ENCODE data around the gene C11orf65.
A peak's percentile ranks its signal among the peaks of the same experiment; 100 is the strongest.
"Not testable (repeated sequence)": the region's sequence is repeated elsewhere in the genome, so short reads cannot be mapped to it uniquely, and the experiment has no call there.

Gene C11orf65

DNA sequence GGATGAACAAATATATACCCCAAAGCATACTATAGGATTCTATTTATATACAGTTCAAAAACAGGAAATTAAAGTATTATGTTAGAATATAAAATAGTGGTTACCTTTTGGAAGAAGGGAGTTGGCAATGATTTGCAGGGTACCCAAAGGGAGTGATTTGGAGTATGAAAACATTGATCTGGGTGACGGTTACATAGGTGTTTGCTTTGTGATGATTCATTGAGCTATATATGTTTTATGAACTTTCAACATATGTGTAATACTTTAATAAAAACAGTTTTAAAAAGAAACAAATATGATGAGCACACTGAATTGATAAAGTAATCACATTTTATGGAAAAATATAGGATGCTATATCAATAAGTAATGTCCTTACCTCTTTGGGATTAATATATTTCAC is 36.0 kb downstream of the C11orf65 start:
- Mint-ChIP-seq H3K36me3 (ENCODE audit: low read depth) (peaks cover 3% of the 10 kb centered on the region), H3K4me3 (no peak overlapping the region), H3K27me3 (no peaks in the 10 kb centered on the region), H3K4me1 (no peaks in the 10 kb centered on the region), H3K27ac (no peak overlapping the region), H3K9me3 (peaks cover 4% of the 10 kb centered on the region)
- no peak for DNase-seq
- no peak for ATAC-seq

DNA sequence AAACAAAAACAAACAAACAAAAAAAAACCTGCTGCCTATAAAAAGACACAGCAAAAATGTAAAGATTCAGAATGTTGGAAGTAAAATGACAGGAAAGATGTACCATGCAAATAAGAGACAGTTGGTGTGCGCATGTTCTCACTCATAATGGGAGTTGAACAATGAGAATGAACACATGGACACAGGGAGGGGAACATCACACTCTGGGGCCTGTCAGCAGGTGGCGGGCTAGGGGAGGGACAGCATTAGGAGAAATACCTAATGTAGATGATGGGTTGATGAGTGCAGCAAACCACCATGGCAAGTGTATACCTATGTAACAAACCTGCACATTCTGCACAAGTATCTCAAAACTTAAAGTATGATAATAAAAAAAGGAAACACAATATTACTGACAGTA is 49.8 kb downstream of the C11orf65 start:
- ATAC-seq; H3K36me3 Mint-ChIP-seq (ENCODE audit: low read depth); H3K4me1 Mint-ChIP-seq; H3K27me3 Mint-ChIP-seq; H3K4me3 Mint-ChIP-seq; H3K27ac Mint-ChIP-seq: not testable (repeated sequence)
- peaks cover 12% of the 10 kb centered on the region for H3K9me3 Mint-ChIP-seq
- DNase-seq, result peak; percentile 8

DNA sequence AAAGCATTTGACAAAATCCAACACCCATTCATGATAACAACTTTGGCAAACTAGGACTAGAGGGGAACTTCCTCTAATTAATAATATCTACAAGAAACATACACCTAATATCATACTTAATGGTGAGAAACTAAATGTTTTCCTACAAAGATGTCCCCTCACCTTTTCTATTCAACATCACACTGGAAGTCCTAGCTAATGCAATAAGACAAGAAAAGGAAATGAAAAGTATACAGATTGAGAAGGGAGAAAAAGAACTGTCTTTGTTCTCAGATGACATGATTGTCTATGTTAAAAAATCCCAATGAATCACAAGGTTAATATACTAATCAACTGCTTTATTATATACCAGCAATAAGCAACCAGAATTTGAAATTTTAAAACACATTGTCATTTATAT is 52.4 kb downstream of the C11orf65 start:
- Mint-ChIP-seq H3K36me3 (ENCODE audit: low read depth) (no peaks in the 10 kb centered on the region), H3K9me3 (peaks cover 12% of the 10 kb centered on the region), H3K4me1 (no peaks in the 10 kb centered on the region), H3K27me3 (no peaks in the 10 kb centered on the region), H3K27ac (no peak overlapping the region), H3K4me3 (no peak overlapping the region)
- no peak for ATAC-seq
- DNase-seq, result no peak

DNA sequence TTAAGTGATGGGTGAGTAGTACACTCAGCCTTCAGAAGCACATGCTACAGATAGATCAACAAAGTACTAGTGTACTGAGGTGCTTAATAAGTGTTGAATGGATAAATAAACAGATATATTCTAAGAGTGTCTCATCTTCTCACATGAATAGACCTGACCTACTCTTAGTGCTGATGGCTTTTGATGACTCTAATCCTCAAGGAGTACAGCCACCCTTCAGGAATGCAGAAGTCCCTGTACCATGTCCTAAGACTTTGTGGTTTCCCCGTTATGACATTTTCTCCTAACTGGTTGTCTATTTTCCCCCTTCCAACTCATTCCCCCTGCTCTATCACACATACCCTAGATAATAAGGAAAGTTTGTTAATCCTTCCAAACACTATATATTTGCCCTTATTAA is 61.6 kb downstream of the C11orf65 start:
- Mint-ChIP-seq H3K4me1 (no peaks in the 10 kb centered on the region), H3K36me3 (ENCODE audit: low read depth) (no peaks in the 10 kb centered on the region), H3K4me3 (no peak overlapping the region), H3K27ac (no peak overlapping the region), H3K27me3 (no peaks in the 10 kb centered on the region), H3K9me3 (no peaks in the 10 kb centered on the region)
- no peak for DNase-seq
- ATAC-seq, result no peak

DNA sequence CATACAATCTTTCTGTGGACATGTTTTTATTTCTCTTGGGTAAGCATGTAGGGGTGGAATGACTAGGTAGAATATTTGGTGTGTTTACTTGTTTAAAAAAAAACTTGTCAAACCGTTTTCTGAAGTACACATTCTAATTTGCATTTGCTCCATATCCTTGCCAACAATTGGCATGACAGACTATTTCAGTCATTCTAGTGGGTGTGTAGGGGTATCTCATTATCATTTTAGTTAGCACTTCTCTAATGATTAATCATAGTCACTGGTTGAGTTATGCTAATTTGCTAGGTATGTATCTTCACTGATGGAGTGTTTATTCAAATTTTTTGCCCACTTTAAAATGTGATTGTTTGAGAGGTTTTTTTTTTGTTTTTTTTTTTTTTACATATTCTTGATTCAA is 64.3 kb downstream of the C11orf65 start:
- Mint-ChIP-seq H3K4me3 (no peak overlapping the region), H3K4me1 (no peaks in the 10 kb centered on the region), H3K27me3 (no peaks in the 10 kb centered on the region), H3K27ac (no peak overlapping the region), H3K9me3 (no peaks in the 10 kb centered on the region), H3K36me3 (ENCODE audit: low read depth) (no peaks in the 10 kb centered on the region)
- ATAC-seq, result no peak
- DNase-seq, result no peak

DNA sequence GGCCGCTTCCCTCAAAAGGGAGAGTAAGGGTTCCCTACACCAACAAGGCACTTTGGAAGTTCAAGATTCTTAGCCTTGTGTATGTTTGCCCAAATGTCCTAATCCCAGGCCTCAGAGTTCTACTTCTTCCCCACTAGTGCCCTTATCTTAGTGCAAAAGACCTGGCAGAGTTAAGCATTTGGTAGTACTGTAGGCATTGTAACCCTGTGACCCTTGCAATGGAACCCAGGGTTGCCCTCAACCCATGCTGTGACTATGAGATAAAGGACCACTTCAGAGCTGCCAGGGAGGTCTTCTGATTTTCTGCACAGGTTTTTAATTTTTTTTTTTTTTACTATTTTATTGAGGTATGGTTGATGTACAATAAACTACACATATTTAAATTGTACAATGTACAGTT is 65.1 kb downstream of the C11orf65 start:
- H3K27ac Mint-ChIP-seq, result no peak overlapping the region
- H3K9me3 Mint-ChIP-seq, result no peaks in the 10 kb centered on the region
- H3K36me3 Mint-ChIP-seq (ENCODE audit: low read depth), result no peaks in the 10 kb centered on the region

DNA sequence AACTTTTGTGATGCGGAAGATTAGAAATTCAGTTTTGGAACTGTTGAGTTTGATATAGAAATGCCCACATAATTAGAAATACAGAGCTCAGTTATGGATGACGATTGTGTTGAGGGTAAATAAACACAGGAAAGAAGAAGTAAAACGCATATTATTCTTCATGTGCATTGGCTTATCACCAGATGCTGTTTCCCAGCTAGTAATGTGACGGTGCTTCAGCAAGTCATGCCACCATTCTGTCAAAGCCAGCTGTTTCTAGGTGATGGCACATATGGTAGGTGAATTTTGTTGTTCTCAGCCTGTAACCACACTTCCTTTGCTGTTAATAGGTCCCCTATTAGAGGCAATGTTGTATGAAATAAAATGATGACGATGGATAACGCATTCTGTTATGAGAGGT is 68.9 kb downstream of the C11orf65 start:
- DNase-seq (no peak), ATAC-seq (no peak)
- H3K27me3 Mint-ChIP-seq, result no peaks in the 10 kb centered on the region
- no peaks in the 10 kb centered on the region for H3K9me3 Mint-ChIP-seq
- H3K27ac Mint-ChIP-seq, result no peak overlapping the region
- no peaks in the 10 kb centered on the region for H3K36me3 Mint-ChIP-seq (ENCODE audit: low read depth)
- H3K4me3 Mint-ChIP-seq, result no peak overlapping the region
- no peaks in the 10 kb centered on the region for H3K4me1 Mint-ChIP-seq

More for the DNA sequence above, 65.1 kb downstream of the C11orf65 start:
- Mint-ChIP-seq H3K27me3 (no peaks in the 10 kb centered on the region), H3K4me3 (no peak overlapping the region), H3K4me1 (no peaks in the 10 kb centered on the region)
- DNase-seq (no peak), ATAC-seq (no peak)

DNA sequence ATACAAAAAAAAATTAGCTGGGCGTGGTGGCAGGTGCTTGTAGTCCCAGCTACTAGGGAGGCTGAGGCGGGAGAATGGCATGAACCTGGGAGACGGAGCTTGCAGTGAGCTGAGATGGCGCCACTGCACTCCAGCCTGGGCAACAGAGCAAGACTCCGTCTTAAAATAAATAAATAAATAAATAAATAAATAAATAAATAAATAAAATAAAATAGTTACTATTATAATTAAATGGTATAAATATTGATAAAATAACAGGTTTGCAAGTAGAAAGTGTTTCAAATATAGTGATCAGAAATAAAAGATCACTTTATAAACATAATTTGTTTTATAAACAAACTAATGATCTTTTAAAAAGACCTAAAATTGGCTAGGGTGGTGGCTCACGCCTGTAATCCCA is 70.7 kb downstream of the C11orf65 start:
- not testable (repeated sequence) for H3K36me3 Mint-ChIP-seq (ENCODE audit: low read depth)

DNA sequence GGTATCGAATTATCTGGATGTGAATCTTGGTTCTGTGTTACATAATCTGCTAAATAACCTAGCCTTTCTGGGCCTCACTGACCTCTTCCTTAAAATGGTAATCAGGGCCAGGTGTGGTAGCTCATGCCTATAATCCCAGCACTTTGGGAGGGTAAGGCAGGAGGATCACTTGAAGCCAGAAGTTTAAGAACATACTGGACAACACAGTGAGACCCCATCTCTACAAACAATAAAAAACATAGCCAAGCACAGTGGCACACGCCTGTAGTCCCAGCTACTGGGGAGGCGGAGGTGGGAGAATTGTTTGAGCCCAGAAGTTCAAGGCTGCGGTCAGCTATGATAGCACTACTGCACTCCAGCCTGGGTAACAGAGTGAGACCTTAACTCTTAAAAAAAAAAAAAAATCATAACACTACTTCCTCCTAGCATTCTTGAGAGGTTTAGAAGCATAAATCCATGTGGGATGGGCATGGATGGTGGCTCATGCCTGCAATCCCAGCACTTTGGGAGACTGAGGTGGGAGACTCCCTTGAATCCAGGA is 72.5 kb downstream of the C11orf65 start:
- H3K27me3 Mint-ChIP-seq, result no peaks in the 10 kb centered on the region
- no peak overlapping the region for H3K4me3 Mint-ChIP-seq
- H3K9me3 Mint-ChIP-seq, result no peaks in the 10 kb centered on the region
- no peaks in the 10 kb centered on the region for H3K36me3 Mint-ChIP-seq (ENCODE audit: low read depth)
- DNase-seq (no peak), ATAC-seq (no peak)
- no peak overlapping the region for H3K27ac Mint-ChIP-seq
- no peaks in the 10 kb centered on the region for H3K4me1 Mint-ChIP-seq

More for the DNA sequence above, 70.7 kb downstream of the C11orf65 start:
- H3K27ac Mint-ChIP-seq, H3K27me3 Mint-ChIP-seq, H3K4me1 Mint-ChIP-seq, DNase-seq, H3K9me3 Mint-ChIP-seq, H3K4me3 Mint-ChIP-seq, ATAC-seq: not testable (repeated sequence)

DNA sequence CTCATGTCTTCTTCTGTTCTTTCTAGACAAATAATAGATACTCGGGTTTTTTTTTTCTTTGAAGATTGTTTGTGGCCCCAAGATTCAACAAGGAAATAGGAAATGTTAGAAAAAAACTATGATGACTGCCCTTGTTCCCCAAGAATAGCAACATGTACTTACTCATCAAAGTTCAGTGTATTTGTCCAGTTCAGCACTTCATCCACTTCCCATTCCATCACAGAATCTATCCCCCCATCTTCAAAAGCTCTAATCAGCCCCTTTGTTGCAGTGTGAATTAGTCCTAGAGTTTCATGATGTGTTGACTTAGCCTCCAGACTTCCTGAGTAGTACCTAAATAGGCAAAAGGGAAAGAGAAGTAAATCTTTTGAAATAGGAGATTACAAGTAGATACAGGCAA is 74.3 kb downstream of the C11orf65 start:
- ATAC-seq, result no peak
- Mint-ChIP-seq H3K4me1 (no peaks in the 10 kb centered on the region), H3K36me3 (ENCODE audit: low read depth) (no peaks in the 10 kb centered on the region), H3K27me3 (no peaks in the 10 kb centered on the region), H3K4me3 (no peak overlapping the region), H3K9me3 (no peaks in the 10 kb centered on the region), H3K27ac (no peak overlapping the region)
- no peak for DNase-seq

DNA sequence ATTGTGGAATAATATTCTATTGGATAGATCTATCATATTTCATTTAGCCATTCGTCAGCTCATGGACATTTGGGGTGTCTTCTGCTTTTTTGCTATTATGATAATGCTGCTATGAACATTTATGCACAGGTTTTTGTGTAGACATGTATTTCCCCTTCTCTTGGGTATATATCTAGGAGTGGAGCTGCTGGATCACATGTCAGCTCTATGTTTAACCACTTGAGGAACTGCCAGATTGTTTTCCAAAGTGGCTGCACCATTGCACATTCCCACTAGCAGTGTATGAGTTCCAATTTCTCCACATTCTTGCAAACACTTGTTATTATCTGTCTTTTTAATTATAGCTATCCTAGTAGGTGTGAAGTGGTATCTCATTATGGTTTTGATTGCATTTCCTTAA is 75.0 kb downstream of the C11orf65 start:
- no peaks in the 10 kb centered on the region for H3K4me1 Mint-ChIP-seq
- H3K36me3 Mint-ChIP-seq (ENCODE audit: low read depth), result no peaks in the 10 kb centered on the region
- DNase-seq (no peak), ATAC-seq (no peak)
- no peaks in the 10 kb centered on the region for H3K27me3 Mint-ChIP-seq
- no peaks in the 10 kb centered on the region for H3K9me3 Mint-ChIP-seq
- H3K4me3 Mint-ChIP-seq, result no peak overlapping the region
- H3K27ac Mint-ChIP-seq, result no peak overlapping the region

DNA sequence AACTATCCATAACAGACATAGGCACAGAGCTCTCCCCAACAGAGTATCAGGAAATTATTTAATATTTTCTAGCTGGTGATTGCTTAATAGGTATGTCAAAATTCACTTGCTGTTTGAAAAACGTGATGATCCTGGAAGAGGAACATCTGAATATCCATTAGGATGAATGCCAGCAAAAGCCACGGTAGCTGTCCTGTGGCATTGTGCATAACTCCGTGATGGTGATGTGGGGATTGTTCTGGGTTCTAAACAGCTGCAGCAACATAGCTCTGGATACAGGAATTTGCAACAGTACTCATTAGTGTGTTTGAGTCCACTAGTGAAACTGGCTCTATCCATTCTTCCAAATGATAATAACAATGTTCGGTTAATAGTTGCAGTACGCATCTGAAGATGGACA is 78.8 kb downstream of the C11orf65 start:
- Mint-ChIP-seq H3K27me3 (no peaks in the 10 kb centered on the region), H3K9me3 (no peaks in the 10 kb centered on the region), H3K4me1 (no peaks in the 10 kb centered on the region), H3K4me3 (no peak overlapping the region), H3K36me3 (ENCODE audit: low read depth) (no peaks in the 10 kb centered on the region), H3K27ac (no peak overlapping the region)
- no peak for ATAC-seq
- no peak for DNase-seq

DNA sequence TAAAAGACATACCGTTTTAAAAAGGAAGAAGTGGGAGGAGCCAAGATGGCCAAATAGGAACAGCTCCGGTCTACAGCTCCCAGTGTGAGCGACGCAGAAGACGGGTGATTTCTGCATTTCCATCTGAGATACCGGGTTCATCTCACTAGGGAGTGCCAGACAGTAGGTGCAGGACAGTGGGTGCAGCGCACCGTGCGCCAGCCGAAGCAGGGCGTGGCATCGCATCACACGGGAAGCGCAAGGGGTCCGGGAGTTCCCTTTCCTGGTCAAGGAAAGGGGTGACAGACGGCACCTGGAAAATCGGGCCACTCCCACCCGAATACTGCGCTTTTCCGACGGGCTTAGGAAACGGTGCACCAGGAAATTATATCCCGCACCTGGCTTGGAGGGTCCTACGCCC is 93.8 kb downstream of the C11orf65 start:
- Mint-ChIP-seq H3K4me1 (peaks cover 21% of the 10 kb centered on the region), H3K9me3 (peaks cover 15% of the 10 kb centered on the region), H3K36me3 (ENCODE audit: low read depth) (peaks cover 24% of the 10 kb centered on the region)
- not testable (repeated sequence) for H3K27ac Mint-ChIP-seq, H3K27me3 Mint-ChIP-seq, DNase-seq, ATAC-seq, H3K4me3 Mint-ChIP-seq

DNA sequence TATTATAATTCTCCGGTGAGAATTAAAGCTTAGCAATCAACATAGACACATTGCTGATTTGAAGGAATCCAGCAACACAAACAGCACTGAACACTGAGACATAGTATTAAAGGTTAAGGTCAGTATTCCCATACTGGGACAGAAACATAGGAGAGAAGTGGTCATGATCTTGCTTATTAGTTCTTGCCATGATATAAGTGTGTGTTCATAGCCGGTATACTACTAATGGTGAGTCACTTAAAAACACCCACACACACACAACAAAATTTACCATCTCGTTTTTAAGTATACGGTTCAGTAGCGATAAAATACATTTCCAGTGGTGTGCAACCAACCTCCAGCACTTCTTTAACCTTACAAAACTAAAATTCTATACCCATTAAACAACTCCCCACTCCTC is 96.3 kb downstream of the C11orf65 start:
- Mint-ChIP-seq H3K9me3 (peaks cover 15% of the 10 kb centered on the region), H3K36me3 (ENCODE audit: low read depth) (peaks cover 29% of the 10 kb centered on the region), H3K27ac (no peak overlapping the region)

DNA sequence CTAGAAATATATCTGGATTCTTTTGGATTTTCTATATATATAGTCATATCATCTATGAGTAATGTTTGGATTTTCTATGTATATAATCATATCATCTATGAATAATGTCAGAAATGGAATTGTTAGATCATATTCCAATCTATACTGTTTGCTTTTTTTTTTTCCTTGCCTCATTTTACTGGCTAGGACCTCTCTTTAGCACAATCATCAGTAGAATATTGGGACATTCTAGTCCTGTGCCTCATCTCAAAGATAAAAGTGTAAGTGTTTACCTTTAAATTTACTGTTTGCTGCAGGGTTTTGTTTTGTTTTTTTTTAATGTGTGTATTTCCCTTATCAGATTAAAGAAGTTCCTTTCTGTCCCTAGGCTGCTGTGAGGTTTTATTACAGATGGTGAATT is 97.0 kb downstream of the C11orf65 start:
- H3K9me3 Mint-ChIP-seq, result peaks cover 15% of the 10 kb centered on the region
- ATAC-seq (no peak), DNase-seq (no peak)
- H3K36me3 Mint-ChIP-seq (ENCODE audit: low read depth), result peaks cover 33% of the 10 kb centered on the region
- no peak overlapping the region for H3K4me3 Mint-ChIP-seq
- peaks cover 24% of the 10 kb centered on the region for H3K4me1 Mint-ChIP-seq
- no peak overlapping the region for H3K27ac Mint-ChIP-seq
- no peaks in the 10 kb centered on the region for H3K27me3 Mint-ChIP-seq

More for the DNA sequence above, 96.3 kb downstream of the C11orf65 start:
- ATAC-seq (peak; percentile 15), DNase-seq (no peak)
- Mint-ChIP-seq H3K4me1 (peaks cover 24% of the 10 kb centered on the region), H3K4me3 (no peak overlapping the region), H3K27me3 (no peaks in the 10 kb centered on the region)

DNA sequence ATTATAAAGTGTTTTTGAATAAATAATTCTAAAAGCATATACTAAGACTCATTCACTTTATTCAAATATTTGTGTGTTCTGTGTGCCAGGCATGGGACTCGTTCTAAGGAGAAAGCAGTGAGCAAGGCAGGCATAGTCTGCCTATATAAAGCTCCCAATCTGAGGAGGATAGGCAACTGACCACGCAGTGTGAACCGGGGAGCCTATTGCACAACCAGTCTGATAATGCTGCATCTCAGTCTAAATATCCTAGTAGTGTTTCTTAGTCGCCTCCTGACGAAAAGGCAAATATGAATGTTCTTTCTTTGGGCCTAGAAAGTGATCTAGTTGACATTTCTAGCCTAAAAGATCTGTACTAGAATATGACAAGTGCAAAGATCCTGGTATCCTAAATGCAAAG is 98.3 kb downstream of the C11orf65 start:
- H3K27me3 Mint-ChIP-seq, result no peaks in the 10 kb centered on the region
- no peak overlapping the region for H3K4me3 Mint-ChIP-seq
- peaks cover 24% of the 10 kb centered on the region for H3K4me1 Mint-ChIP-seq
- H3K36me3 Mint-ChIP-seq (ENCODE audit: low read depth), result peaks cover 39% of the 10 kb centered on the region
- peak overlapping the region; percentile 46 for H3K27ac Mint-ChIP-seq
- ATAC-seq (peak; percentile 59), DNase-seq (no peak)
- peaks cover 11% of the 10 kb centered on the region for H3K9me3 Mint-ChIP-seq

Data from activated naive CD8-positive, alpha-beta T cell treated with anti-CD3 and anti-CD28 coated beads, Interleukin-2, amount 50 U/mL, for 24 hours (primary cell).